Endothelial cell of umbilical vein (primary cell): ENCODE data around the gene ANKRD36. TPM values are rescaled to one million over a fixed set of nuclear protein-coding genes. Genes with fewer than 3 reads are reported as not detected.
"Not testable (repeated sequence)": the region's sequence is repeated elsewhere in the genome, so short reads cannot be mapped to it uniquely, and the experiment has no call there.

Experiments used
- BruUV-seq: library from RNA; stranded (reverse); fragments of 400-500 nt; replicated peaks from 2 replicates; lab custom pipeline; 2021; lab: Mats Ljungman, UMichigan
- CTCF ChIA-PET: fragments of 300-600, 350-600 bp; sonication (Branson Sonifier 250); formaldehyde crosslinking; loops from one replicate; lab custom pipeline; 2021; ENCODE audit warnings: antibody characterized with exemption, inconsistent platforms; lab: Charles Lee
- POLR2A ChIA-PET: fragments of 300-600, 350-600 bp; sonication (Branson Sonifier 250); formaldehyde crosslinking; loops from one replicate; lab custom pipeline; 2021; ENCODE audit warnings: antibody characterized with exemption, inconsistent platforms; lab: Charles Lee
- DNase-seq: peaks from one replicate; pipeline ENCODE4 v3.0.0-alpha.2; 2011; ENCODE audit warnings: low read depth, low spot score
- FAIRE-seq: peaks from 2 replicates; lab custom pipeline; 2011; peaks lifted over from hg19 to GRCh38; lab: Jason Lieb, UNC
- H2AFZ ChIP-seq: 2 replicates; pipeline ENCODE4 v1.6.0; 2012; ENCODE audit warnings: low read depth, low read length, control low read depth, inconsistent platforms
- H3K27ac ChIP-seq: 2 replicates; pipeline ENCODE4 v1.5.1; 2011; ENCODE audit warnings: low read depth, mild to moderate bottlenecking, control low read depth, low read length, moderate library complexity; ENCODE audit not compliant: insufficient read depth
- H3K27me3 ChIP-seq, 2 experiments: 2 replicates each; pipeline versions ENCODE4 v1.6.0 to v1.6.1; 2011; ENCODE audit warnings: low read length in 2 of 2, mixed read lengths in 1 of 2; ENCODE audit not compliant: control insufficient read depth in 2 of 2, insufficient read depth in 2 of 2
- H3K36me3 ChIP-seq, 2 experiments: 2 replicates in 1 of 2; 3 replicates in 1 of 2; pipeline ENCODE4 v1.5.1; 2011; ENCODE audit warnings: low read length in 2 of 2, mild to moderate bottlenecking in 1 of 2, moderate library complexity in 1 of 2; ENCODE audit not compliant: control insufficient read depth in 2 of 2, insufficient read depth in 2 of 2; ENCODE audit errors: extremely low read depth in 1 of 2
- H3K4me1 ChIP-seq: 3 replicates; pipeline ENCODE4 v1.5.1; 2011; ENCODE audit warnings: mild to moderate bottlenecking, low read length; ENCODE audit not compliant: control insufficient read depth, insufficient read depth; ENCODE audit errors: extremely low read depth
- H3K4me2 ChIP-seq: 2 replicates; pipeline ENCODE4 v1.6.1; 2011; ENCODE audit warnings: low read length, control low read depth, mixed read lengths; ENCODE audit not compliant: insufficient read depth
- H3K4me3 ChIP-seq, 3 experiments: fragments of 200-600 bp in 1 of 3; sonication (generic), shearing (Covaris generic) in 1 of 3; replicated peaks in 1 of 3; 2 replicates each; pipeline ENCODE4 v1.5.1; 2011 to 2016; ENCODE audit warnings: control low read depth in 3 of 3, low read length in 3 of 3, mild to moderate bottlenecking in 2 of 3, inconsistent platforms in 1 of 3, low read depth in 1 of 3, moderate library complexity in 1 of 3; ENCODE audit not compliant: insufficient read depth in 1 of 3
- H3K79me2 ChIP-seq: 2 replicates; pipeline ENCODE4 v1.6.0; 2012; ENCODE audit warnings: low read length, inconsistent platforms; ENCODE audit not compliant: control insufficient read depth, insufficient read depth
- H3K9ac ChIP-seq: replicated peaks from 2 replicates; pipeline ENCODE3; 2011; ENCODE audit warnings: low read length, control low read depth; ENCODE audit not compliant: insufficient read depth; ENCODE audit errors: extremely low read depth
- H3K9me1 ChIP-seq: replicated peaks from 3 replicates; pipeline ENCODE4 v1.6.0; 2011; ENCODE audit warnings: mild to moderate bottlenecking, low read length; ENCODE audit not compliant: control insufficient read depth, insufficient read depth; ENCODE audit errors: extremely low read depth
- H3K9me3 ChIP-seq: replicated peaks from 2 replicates; pipeline ENCODE4 v1.5.1; 2012; ENCODE audit warnings: low read length, inconsistent platforms; ENCODE audit not compliant: control insufficient read depth, insufficient read depth
- H4K20me1 ChIP-seq: replicated peaks from 2 replicates; pipeline ENCODE3; 2011; ENCODE audit warnings: mild to moderate bottlenecking, low read length; ENCODE audit not compliant: control insufficient read depth, insufficient read depth; ENCODE audit errors: extremely low read depth
- dilution Hi-C: fragments of 300-500 bp; cut with MboI; formaldehyde crosslinking; loops from one replicate; pipeline ENCODE4 v1.15.0; 2019; ENCODE audit warnings: low sequenced_read_pairs; ENCODE audit not compliant: extremely low pct_ligation_motif_present
- intact Hi-C: fragments of 100-400 bp; cut with micrococcal nuclease; formaldehyde crosslinking; loops from one replicate; pipeline ENCODE4 v1.10.0; 2022
- polyA plus RNA-seq, 4 experiments: library from polyadenylated mRNA; depleted of rRNA in 3 of 4; stranded (reverse) in 3 of 4; unstranded in 1 of 4; fragments of >200 nt; gene quantifications; 2 replicates each; pipeline versions ENCODE4 v1.2.1 to v1.2.3, GENCODE V29; 2011 to 2012; ENCODE audit warnings: missing spikeins in 1 of 4
- total RNA-seq: library from RNA; stranded (reverse); gene quantifications from 2 replicates; pipeline ENCODE4 v1.2.3, GENCODE V29; 2021

Gene ANKRD36
- total and polyA plus RNA-seq, 2 donors (not counting 3 experiments of a cell fraction or from before 2014, with no cell fraction given) = 7.2 to 91.7 TPM

GRCh38 chr2:97098786-97099372 is 14.1 kb upstream of the ANKRD36 start:
- dilution Hi-C loops, H3K36me3 ChIP-seq, H3K79me2 ChIP-seq, H3K9me1 ChIP-seq, H3K4me1 ChIP-seq, POLR2A ChIA-PET, H3K27ac ChIP-seq, FAIRE-seq, BruUV-seq, H3K9ac ChIP-seq, H3K4me2 ChIP-seq, H3K27me3 ChIP-seq, H3K9me3 ChIP-seq, intact Hi-C loops, H2AFZ ChIP-seq, H3K4me3 ChIP-seq, DNase-seq, H4K20me1 ChIP-seq: not testable (repeated sequence)
- CTCF ChIA-PET = interaction anchor here (0.6 to 1.3 kb wide), 2 partner anchors 13 to 124 kb away, joined by 3 to 5 read pairs; no protein-coding TSS in a partner anchor

- H2AFZ ChIP-seq, H3K4me2 ChIP-seq, CTCF ChIA-PET, FAIRE-seq, H3K9me1 ChIP-seq, H3K4me1 ChIP-seq, H4K20me1 ChIP-seq, H3K36me3 ChIP-seq, DNase-seq, H3K9me3 ChIP-seq, H3K4me3 ChIP-seq, H3K9ac ChIP-seq, H3K27ac ChIP-seq, BruUV-seq, POLR2A ChIA-PET, dilution Hi-C loops, H3K79me2 ChIP-seq, H3K27me3 ChIP-seq, intact Hi-C loops: not testable (repeated sequence)
These were observed 6.1 kb upstream of the ANKRD36 start for GRCh38 chr2:97106878-97107277.

- FAIRE-seq, H2AFZ ChIP-seq, H3K27ac ChIP-seq, H3K4me3 ChIP-seq, H3K4me2 ChIP-seq, H3K9me3 ChIP-seq, H3K9me1 ChIP-seq, POLR2A ChIA-PET, DNase-seq, dilution Hi-C loops, intact Hi-C loops, H3K27me3 ChIP-seq, H3K36me3 ChIP-seq, BruUV-seq, H3K4me1 ChIP-seq, H3K9ac ChIP-seq, H3K79me2 ChIP-seq, H4K20me1 ChIP-seq: not testable (repeated sequence)
- CTCF ChIA-PET = interaction anchor here (1.4 to 1.9 kb wide), 2 partner anchors 245 to 253 kb away, joined by 4 to 16 read pairs; partner anchors contain the start of gene ANKRD39
These were observed 1.7 kb upstream of the ANKRD36 start for GRCh38 chr2:97111246-97111645.
